Coronary artery (tissue), 2 donors: ENCODE data around the gene USP32.

Experiments
- DNase-seq: peaks from one replicate; pipeline ENCODE4 v3.0.0-alpha.2; 2017; ENCODE audit warnings: low spot score
- H3K27ac ChIP-seq, 2 donors: fragments of 200-600 bp; sonication (generic); one replicate each; pipeline ENCODE4 v1.5.1; 2016 to 2019
- H3K4me3 ChIP-seq: fragments of 200-600 bp; sonication (generic); 2 replicates; pipeline ENCODE4 v1.5.1; 2016; ENCODE audit warnings: mild to moderate bottlenecking, moderate library complexity
- CTCF ChIP-seq: fragments of 200-600 bp; sonication (generic); IDR thresholded peaks from one replicate; pipeline ENCODE4 v1.5.1; 2019; ENCODE audit warnings: antibody characterized with exemption

USP32 gene

DNA sequence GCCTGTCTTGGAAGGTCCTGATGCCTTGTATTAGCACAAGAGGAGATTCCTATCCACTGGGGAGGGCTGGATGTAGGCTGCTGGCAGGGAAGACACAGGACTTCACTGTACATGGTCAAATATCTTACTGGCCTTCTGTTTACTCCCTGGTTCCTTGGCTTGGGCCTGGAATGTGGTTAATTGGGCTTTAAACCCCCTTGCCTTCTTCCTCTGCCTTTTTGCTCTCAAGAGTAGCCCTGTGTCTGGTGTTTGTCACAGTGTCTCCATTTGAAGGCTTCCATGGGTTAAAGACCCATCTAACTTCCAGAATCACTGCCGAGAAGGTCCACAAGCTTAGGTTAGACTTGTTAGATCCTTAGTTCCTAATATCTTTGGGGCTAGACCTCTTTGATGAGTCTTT is 23.2 kb upstream of the USP32 start:
- no peak for TF ChIP-seq CTCF
- Histone ChIP-seq H3K4me3 (no peak overlapping the region), H3K27ac (no peak overlapping the region)
- no peak for DNase-seq

DNA sequence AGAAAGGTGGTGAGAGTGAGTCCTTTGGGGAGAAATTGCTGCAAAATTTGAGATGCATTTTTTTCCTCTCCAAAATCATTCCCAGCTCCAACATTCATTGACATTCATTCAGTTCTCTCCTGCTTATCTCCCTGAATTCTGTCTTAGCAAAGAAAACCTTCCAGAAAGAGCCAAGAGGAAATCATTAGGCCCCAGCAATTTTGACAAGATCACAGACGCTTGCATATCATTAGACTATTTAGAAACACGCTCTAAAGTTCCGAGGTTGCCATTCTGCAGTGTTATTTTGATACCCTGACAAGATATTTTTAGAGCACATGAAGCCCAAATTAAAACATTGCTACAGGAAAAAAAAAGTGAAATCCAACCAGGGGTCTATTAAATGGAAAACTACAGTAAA is 20.8 kb upstream of the USP32 start:
- no peak for DNase-seq
- no peak for TF ChIP-seq CTCF
- H3K4me3 ChIP-seq, result no peak overlapping the region
- no peak overlapping the region for H3K27ac ChIP-seq

DNA sequence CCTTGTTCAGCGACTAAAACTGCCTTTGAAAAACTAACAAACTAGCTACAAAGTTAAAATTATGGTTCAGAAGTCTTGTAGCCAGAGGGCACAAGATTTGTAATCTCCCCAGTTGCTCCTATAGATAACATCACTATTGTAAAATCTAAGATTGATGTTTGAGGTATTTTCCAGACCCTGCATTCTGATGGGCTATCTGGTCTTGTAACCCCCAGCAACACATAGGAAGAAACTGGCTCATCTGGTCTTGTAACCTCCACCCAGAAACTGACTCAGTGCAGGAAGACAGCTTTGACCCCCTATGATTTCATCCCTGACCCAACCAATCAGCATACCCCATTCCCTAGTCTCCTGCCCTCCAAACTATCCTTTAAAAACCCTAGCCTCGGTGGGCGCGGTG is 18.1 kb upstream of the USP32 start:
- no peak for DNase-seq
- Histone ChIP-seq H3K4me3 (no peak overlapping the region), H3K27ac (no peak overlapping the region)
- TF ChIP-seq CTCF, result no peak

GRCh38 chr17:60406887-60407286 is 15.0 kb upstream of the USP32 start:
- no peak for DNase-seq
- no peak for TF ChIP-seq CTCF
- H3K27ac ChIP-seq, result no peak overlapping the region
- H3K4me3 ChIP-seq, result no peak overlapping the region

DNA sequence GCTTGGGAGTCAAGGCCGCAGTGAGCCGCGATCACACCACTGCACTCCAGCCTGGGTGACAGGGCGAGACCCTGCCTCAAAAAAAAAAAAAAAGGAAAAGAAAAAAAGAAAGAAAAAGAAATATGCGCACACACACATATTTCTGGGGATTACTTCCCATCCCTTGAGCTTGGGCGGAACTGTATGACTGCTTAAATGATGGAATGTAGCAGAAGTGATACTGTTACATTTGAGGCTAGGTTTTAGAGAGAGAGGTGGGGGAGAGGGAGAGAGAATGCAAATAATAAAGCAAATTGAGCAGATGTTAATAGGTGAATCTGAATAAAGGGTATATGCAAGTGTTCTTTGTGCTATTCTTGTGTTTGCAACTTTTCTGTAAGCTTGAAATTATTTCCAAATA is 12.0 kb upstream of the USP32 start:
- no peak for TF ChIP-seq CTCF
- H3K27ac ChIP-seq, result no peak overlapping the region
- no peak for DNase-seq
- no peak overlapping the region for H3K4me3 ChIP-seq

DNA sequence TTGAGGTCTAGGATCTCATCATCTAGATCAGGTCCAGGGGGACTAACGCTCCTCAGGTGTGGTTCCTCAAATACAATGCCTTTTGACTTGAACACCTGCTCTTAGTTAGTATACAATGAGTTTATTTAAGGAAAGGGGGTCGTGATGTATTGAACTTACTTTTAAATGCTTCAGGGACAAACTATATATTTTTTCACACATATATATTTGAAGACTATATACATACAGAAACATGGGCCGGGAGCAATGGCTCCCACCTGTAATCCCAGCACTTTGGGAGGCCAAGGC is 11.5 kb upstream of the USP32 start:
- Histone ChIP-seq H3K27ac (no peak overlapping the region), H3K4me3 (no peak overlapping the region)
- DNase-seq, result no peak
- TF ChIP-seq CTCF, result no peak

DNA sequence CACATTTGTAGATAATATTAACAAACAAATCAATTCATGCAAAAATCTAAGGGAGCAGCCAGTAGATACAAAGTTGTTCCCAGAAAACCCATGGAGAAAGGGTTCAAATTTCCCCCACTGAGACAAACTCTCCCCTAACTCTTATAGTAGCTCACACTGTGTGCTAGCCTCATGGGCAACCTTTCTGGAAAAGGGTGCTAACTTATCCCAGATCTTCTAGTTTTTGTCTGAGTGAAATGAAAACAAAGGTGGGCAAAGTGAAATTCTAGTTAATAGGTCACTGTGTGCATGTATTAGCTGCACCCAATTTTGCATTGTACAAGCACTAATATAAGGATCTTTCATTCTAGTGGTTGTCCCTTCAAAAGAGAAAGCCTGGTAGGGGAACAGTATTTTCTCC is 9.9 kb upstream of the USP32 start:
- Histone ChIP-seq H3K27ac (no peak overlapping the region), H3K4me3 (no peak overlapping the region)
- no peak for DNase-seq
- TF ChIP-seq CTCF, result no peak
